HG03139 (cell line): Measurements from ENCODE around the gene RASGEF1C.

Experiments used
- ATAC-seq: cut with Tn5 transposase; IDR thresholded peaks from one replicate; pipeline ENCODE4 v1.9.1; 2021; ENCODE audit not compliant: unreplicated experiment

The RASGEF1C gene

DNA sequence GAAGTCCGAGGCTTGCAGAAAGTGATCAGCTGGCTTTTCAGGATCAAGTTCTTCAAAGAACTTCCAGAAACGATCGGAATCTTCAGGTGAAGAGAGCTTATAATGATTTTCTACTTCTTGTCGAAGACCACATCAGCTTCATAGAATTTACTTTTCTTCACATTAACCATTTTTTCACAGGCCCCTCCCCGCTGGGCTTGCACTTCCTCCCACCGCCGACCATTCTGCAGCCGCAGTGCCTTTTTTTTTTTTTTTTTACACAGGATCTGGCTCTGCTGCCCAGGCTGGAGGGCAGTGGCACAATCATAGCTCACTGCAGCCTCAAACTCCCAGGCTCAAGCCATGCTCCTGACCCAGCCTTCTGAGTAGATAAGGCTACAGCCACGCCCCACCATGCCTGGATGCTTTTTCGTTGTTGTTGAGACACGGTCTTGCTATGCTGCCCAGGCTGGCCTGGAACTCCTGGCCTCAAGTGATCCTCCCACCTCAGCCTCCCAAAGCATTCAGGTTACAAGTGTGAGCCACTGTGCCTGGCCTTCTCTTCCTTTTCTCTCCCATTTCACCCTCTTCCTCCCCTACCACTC lies 122.1 kb downstream of the RASGEF1C start:
- ATAC-seq = no peak

DNA sequence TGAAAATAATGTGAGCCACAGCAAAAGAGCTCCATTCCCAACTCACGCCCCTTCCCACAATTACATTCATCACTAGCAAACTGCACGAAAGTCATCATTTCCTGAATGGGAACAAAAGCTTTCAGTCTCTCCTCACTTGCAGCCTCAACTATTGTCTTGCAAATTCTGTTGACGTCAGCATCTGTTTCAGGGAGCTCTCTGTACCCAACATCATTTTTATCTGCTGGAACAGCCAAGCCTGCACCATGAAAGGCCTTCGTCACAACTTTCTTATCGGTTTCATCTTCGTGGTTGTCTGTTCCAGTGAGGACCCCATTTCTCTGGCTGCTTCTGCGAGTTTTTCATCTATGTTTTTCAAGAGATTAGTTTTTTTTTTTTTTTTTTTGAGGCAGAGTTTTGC lies 123.2 kb downstream of the RASGEF1C start:
- ATAC-seq = no peak

DNA sequence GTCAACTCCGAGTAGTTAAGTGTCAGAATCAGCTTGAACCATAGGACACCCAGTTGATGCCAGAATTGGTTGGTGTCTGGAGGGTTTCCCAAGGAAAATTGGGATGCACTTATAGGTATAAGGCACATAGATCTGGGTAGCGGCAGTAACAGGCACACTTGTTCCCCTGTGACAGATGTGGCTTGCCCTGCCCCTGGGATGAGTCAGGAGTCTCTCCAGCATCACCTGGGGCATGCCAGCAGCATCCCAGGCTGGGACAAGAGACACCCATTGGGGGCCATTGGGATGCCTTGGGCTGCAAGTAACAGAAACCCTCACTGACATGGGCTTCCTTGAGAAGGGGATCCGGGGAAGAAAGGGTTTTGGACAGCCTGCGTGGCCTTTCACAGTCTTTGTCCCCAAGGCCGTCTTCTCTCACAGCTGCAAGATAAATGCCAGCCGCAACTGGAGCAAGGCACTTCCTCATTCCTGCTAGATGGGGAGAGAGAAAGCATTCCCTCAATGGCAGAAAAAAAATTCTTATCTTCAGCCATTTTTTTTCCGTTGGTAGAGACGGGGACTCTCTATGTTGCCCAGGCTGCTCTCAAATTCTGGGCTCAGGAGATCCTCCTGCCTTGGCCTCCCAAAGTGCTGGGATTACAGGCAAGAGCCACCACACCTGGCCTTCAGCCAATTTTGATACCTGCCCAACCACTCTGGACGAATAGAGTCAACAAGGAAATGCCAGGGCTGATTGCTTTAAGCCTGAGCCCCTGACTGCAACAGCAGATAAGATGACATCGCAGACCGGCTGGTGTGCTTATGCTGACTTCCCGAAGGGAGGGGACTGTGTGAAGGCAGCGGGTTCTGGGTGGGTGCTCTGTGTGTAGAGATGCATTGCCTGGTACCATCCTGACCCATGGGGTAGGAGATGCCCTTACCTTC lies 124.1 kb downstream of the RASGEF1C start:
- no peak for ATAC-seq

DNA sequence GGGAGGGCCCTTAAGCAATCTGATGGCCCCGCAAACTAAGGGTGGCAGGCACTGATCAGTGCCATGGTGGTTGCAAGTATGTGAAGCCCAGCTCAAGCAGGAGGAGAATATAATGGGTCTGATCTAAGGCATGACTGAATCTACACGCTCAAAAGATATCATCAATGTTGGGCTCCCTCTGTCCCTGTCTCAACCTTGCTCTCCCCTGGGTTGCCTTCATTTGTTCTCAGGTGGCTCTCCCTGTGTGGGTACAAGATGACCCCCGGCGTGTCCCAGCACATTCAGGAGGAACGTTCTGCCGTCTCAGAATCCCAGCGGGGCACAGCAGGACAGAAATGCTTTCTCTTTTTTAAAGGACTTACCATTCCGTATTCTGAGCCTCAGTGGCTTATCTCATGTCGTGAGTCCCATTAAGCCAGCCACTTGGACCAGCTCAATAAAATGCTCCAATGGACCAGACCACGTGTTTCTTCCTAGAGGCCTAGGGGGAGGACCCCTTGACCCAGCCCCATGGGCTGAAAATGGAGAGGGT lies 125.4 kb downstream of the RASGEF1C start:
- no peak for ATAC-seq

DNA sequence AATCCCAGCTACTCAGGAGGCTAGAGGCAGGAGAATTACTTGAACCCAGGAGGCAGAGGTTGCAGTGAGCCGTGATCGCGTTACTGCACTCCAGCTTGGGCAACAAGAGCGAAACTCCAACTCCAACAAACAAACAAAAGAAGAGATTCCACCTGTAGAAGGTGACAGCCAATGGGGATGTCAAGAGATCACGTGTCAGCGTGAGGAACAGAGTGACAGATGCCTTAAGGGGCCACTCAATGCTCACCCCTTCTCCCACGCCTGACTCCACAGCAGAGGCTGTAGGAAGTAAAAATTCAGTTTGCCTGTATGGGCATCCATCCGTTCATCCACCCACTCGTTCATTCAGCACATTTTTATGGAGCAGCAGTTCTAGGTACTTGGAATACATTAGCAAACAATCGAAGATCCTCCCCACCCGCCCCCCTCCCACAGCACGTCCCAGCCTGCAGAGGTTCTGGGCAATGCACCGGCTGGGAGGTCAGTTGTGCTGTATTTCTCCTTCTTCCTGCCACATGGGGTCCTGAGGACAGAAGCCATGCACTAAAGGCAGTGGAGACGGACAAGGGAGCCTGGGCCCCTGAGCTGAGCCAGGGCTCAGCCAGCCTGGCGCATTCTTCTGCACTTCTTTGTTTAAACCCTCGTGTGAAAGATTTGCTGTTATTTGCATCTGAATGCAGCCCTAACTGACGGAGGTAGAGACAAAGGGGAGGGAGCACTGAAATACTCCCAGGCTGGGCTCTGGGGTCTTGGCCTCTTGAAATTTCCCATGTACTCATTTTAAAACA lies 126.2 kb downstream of the RASGEF1C start:
- ATAC-seq = no peak

DNA sequence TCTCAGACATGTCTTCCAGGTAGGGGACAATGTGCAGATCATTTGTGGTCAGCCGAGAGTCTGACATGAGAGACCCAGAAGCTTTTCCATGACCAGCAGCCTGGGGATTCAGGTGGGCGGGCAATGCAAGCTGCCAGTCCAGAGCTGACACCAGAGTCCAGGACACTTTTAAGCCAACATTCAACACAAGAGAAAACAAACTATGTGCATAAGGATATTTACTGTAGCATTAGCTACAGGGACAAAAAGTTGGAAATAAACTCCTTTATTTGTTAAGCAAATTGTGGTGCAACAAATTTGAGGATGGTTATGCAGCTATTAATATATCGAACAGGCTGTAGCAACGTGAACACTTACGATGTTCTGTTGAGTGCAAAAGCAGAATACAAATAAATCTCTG lies 127.5 kb downstream of the RASGEF1C start:
- ATAC-seq = no peak

DNA sequence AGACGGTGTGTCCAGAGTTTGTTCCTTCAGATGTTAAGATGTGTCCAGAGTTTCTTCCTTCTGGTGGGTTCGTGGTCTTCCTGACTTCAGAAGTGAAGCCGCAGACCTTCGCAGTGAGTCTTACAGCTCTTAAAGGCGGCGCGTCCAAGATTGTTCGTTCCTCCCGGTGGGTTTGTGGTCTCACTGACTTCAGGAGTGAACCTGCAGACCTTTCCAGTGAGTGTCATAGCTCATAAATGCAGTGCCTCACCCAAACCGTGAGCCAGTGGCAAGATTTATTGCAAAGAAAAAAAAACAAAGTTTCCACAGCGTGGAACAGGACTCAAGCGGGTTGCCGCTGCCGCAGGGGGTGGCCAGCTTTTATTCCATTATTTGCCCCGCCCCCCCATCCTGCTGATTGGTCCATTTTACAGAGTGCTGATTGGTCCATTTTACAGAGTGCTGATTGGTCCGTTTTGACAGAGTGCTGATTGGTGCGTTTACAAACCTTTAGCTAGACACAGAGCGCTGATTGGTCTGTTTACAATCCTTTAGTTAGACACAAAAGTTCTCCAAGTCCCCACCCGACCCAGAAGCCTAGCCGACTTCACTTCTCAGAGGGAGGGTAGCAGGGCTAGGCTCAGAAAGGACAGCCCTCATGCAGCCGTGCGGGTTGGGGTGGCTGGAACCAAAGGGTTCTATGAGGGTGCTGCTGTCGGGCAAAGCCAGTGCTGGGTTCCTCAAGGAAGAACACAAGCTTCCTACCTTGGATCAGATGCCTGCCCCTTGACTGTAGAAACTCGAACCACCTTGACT lies 128.3 kb downstream of the RASGEF1C start:
- ATAC-seq = no peak

DNA sequence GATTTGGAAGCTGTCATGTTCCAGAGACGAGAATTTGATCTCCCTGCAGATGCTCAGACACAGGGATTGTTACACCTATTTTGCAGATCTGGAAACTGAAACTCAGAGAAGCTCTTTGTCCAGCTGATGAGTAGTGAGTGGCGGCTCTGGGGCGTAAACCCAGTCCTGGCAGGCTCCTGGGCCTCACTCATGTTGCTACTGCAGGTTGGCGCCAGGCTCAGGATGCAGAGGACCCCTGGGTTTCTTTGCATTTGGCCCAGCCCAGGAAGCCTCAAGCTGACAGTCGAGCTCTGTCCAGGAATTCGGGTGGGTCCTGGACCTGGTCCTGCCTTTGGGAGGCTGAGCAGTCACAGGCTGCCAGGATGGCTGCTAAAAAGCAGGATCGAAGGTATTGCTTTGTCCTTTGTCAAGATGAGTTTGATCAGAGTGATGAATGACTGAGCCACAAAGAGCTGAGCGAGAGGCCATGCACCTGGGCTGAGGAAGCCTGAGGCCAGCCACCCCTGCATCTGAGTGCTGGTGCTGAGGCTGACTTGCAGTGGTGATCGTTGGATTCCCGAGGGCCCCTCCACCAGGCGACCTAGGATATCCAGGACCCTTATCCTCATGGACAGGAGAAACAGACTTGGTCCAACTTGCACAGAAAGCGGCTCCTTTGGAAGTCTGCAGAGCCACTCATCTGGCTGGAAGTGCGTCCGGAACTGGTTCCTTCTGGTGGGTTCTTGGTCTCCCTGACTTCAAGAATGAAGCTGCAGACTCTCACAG lies 129.1 kb downstream of the RASGEF1C start:
- ATAC-seq = no peak

DNA sequence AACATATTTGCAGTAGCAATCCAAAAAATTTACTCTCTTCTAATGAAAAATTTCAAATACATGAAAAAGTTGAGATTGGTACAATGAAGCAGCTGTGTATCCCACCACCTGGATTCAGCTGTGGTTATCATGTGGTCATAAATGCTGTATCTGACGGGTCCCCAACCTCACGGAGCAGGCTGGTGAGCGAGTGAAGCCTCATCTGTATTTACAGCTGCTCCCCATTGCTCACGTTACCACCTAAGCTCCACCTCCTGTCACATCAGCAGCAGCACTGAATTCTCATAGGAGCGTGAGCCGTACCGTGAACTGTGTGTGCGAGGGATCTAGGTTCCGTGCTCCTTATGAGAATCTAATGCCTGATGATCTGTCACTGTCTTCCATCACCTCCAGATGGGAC lies 130.7 kb downstream of the RASGEF1C start:
- ATAC-seq = no peak

DNA sequence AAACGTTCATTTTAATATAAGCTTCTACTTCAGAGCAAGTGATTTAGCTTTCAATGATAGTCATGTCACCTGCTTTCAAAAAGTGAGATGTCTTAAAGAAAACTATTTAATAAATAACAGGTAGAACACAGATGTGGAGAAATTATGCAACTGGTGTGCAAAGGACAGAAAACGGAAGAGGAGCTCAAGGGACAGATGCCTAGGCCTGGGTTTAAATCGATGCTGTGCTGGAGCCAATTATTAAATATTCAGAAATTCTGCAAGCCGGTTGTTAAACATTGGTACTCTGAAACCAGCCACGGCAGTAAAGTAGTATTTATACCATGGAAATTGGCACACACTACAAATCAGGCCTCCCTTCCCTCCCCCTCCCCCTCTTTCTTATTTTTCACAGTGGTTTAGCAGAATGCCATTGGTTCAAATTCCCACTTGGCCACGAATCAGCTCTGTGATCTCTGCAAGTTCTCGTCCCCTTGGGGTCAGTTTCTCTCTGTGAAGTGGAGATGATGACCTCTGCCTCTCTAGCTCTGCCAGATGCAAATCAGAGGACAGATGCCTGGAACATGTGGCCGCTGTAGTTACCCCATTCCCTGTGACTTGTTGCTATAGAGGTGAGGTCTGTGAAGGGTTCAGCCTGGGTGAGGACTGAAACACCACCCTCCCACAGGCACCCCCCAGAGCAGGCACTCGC lies 131.3 kb downstream of the RASGEF1C start:
- ATAC-seq = no peak

DNA sequence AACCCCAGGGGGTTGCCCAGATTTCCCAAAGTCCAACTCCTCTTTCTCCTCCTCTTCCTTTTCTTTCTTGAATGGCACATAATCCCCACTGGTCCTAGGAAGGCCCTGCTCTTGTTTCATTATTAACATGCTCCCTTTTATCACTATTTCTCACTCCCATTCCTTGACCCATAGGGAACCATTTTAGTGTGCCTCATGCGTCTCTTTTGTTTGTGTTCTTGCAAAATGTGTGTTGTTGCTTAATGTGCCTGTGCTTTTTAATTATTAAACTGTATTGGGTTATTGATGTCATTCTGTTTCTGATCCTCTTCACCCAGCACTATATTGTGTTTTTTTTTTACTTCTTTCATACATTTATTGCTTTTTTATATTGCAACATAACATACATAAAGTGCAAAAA lies 133.3 kb downstream of the RASGEF1C start:
- no peak for ATAC-seq

DNA sequence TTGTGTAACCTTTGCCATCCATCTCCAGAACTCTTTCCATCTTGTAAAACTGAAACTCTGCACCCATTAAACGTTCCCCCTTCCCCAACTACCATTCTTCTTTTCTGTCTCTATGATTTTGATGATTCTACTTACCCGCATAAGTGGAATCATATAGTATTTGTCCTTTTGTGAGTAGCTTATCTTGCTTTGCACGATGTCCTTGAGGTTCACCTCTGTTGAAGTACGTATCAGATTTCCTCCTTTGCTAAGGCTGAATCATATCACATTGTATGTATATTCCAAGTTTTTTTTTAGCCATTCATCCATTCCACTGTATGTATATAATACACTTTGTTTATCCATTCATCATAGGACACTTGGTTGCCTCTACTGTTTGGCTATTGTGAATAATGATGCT lies 134.5 kb downstream of the RASGEF1C start:
- ATAC-seq = no peak

DNA sequence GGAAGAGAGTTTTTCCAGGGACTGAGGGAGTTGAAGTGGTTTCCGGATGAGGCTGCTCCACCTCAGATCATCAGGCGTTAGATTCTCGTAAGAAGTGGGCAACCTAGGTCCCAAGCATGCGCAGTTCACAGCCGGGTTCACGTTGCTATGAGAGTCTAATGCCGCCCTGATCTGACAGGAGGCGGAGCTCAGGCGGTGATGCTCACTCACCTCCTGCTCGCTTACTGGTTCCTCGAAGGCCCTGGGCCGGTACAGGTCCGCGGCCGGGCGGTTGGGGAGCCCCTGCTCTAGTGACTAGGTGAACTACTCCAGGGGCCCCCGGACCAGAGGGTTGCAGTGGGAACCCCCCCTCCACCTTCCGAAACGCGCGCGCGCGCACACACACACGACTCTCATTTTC lies 136.5 kb downstream of the RASGEF1C start:
- ATAC-seq = no peak

DNA sequence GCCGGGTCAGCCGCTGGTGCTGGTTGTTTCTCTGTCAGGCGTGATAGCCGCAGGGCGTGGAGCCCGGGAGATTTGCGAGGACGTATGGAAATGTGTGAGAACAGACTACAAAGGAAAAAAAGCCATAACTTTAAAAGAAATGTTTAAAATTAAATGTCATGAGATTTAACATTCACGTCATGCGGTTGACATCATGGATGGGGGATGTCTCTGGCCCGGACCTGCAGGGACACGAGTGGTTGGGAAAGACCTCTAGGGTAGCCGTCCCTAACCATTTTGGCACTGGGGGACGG lies 136.8 kb downstream of the RASGEF1C start:
- no peak for ATAC-seq

DNA sequence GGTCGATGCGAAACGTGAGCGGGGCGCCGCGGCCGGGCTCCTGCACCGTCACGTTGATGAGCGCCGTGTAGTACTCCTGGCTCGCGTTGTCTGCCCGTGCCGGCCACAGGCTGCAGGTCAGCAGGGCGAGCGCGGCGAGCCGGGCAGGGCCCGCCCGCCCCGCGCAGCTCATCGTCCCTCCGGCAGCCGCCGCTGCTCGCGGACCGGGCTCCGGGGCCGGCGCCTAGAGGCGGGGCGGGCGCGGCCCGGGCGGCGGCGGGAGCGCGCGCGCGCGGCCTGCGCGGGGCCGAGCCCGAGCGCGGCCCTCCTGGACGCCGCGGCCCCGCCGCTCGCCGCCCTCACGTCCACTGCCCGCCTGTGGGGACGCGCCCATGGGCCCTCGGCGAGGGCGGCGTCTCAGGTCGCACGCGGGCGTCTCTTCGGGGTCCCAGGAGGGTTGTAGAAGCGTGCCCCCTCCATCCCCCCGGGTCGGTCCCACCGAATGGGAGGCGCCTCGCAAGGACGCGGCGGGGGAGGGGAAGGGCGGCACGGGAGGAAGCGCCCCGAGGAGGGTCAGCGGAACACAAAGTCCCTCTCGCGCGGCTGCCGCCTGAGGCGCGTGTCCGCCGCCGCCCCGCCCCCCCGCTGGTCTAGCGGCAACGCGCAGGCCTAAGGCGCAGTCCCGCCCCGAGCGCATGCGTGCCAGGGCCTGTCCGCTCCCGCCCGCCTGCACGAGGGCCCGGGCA lies 137.3 kb downstream of the RASGEF1C start, which contains the start of gene RNF130:
RNF130 (minus strand) TSS at position 229 of the 725 bp plus-strand sequence; CDS start at position 172, 57 bp downstream.
- ATAC-seq = no peak

DNA sequence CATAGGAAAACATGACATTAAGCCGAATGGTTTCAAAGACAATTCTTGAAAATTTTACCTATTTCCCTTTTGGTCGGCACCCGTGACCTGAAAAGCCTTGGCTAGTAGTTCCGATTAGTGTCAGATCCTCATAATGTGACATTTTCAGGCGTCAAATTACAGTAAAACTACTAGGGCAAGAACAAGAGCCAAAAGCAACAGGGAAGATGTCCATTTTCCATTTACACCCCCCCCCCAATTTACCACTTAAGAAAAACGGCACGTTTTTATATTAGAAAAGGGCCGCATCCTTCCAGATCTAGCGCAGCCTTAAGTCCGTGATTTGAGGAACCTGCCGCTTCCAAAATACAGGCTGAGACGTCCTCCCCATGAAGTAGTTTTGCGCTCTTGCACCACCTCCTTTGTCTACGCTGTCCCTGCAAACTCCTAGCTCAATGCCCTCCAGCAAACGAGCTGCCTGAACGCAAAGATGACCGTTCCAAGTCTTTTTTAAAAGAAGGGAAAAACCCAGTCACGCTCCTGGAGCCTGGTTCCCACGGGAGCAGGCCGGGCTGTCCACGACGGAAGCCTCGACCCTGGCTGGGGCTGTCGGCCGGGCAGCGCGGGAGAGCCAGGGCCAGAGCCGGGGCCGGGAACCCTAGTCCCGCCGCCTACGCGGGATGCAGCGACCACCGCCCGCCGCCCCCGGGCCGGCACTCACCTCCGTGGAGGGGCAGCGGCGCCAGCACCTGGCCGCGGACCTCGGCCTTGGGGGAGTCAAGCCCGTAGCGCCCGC lies 138.1 kb downstream of the RASGEF1C start:
- ATAC-seq = no peak

DNA sequence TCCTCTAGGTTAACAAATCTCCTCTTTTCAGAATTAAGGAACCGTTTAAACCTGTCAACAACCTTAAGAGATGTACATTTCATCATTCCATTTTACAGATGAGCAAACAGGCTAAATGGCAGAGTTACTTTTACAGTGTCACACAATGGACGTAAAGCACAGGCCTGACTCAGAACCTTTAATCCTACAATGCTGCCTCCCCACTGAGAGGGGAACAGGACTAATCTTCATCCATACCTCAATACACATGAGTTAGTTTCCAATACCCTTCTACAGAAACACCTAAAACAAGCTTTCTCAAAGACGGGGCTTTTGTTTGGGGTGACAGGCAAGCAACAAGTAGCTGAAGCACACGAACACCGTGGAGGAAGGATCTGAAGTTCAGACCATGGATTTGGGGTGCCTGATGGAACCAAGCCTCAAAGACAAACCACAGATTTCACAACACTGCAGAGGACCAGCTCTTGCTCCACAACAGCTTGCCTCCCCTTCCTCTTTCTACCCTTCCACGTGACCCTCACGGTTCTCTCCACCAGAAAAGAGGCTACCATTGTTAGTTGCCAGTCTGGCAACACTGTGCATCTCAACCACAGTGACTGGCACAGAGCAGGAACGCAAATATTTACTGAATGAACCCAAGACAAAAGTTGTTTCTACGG lies 139.3 kb downstream of the RASGEF1C start:
- ATAC-seq = no peak
